Stimulated activated CD8-positive, alpha-beta memory T cell treated with anti-CD3 and anti-CD28 coated beads, Interleukin-4, amount 100 ng/mL, for 4 hours (primary cell): ENCODE results near the gene COG3.

Source experiments
- DNase-seq, 2 donors: peaks; one replicate each; pipeline ENCODE4 v3.0.0-alpha.2; 2020; ENCODE audit warnings: low read depth in 2 of 2, low spot score in 1 of 2

COG3 gene

DNA sequence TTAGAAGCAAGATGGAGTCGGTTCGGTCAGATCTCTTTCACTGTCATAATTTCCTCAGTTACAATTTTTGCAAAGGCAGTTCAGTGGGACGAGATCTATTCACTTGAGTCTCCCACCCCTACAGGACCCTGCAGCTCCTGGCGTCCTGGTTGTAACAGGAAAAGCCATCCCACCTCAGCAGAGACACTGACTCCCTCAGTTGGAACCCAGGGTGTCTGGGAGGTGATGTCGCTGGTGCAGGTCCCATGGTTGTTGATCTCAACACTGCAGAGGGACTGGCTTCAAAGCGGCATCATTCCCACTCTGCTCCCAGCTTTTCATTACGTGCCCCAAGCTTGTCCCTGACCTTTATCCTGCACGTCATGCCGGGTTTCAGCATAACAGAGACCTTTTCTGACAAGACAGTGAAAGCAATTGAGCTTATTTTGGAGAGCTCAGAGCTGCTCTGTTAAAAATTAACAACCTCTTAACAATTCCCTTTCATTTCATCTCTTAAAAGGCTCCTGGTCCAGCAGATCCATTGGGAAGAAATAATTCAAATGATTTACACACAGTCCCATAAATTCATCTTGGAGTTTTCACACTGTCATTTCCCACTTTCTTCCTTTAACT is 17.6 kb upstream of the COG3 start:
- no peak for DNase-seq

DNA sequence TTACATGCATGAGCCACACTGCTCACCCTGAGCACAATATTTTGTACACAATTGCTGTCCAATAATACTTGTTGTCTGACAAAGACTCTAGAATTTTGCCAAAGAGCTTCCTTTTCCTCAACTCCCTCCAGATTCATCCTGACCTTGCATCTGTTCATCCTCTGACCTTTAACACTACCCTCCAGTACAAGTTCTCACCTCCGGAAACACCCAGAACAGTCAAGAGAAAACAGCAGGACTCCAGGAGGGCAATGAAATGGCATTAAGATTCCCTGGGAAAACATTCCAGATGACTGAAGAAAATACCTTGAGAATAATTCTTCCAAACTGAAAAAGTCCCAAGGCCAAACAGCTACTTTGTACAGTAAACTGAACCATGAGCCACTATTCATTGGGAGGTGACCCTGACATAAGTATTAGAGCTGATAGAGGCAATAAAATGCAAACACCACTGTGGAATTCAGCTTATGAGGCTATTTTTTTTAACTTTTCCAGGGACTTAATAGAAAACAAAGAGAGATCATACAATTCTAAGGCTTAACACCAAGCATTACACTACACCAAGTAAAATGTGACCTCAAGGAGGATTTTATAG is 15.7 kb upstream of the COG3 start:
- DNase-seq = no peak

DNA sequence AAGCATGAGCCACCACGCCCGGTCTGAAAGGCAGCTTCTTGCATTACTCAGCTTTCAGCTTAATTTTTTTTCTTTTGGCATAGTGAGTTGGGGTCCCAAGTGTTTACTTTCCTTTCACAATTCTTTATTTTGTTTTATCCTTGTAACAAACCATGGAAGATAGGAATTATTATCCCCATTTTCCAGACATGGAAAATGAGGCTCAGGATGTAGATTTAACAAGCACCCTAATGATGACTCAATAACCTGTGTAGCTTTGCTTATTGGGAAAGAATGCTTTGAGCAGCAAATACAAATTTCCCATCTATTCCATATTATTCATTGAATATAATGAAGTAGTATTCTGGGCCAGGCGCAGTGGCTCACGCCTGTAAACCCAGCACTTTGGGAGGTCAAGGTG is 13.5 kb upstream of the COG3 start:
- no peak for DNase-seq

DNA sequence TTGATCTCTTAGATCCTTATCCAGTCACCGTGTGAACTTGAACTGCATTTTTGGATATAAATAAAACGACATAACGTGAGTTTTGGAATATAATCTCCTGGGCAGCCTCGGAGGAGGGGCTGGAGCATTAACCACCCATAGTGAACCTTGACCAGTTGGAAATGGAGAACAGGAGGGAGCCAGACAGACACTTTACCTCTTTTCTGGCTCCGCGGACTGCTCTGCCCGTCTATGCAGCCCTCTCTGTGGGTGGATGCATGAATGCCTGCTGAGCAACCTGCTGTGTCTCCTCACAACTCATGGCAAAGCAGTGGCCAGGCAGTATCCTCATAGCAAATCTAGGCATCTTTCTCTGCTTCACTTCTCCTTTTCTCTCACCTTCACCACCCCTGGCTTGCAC is 10.5 kb upstream of the COG3 start:
- no peak for DNase-seq

DNA sequence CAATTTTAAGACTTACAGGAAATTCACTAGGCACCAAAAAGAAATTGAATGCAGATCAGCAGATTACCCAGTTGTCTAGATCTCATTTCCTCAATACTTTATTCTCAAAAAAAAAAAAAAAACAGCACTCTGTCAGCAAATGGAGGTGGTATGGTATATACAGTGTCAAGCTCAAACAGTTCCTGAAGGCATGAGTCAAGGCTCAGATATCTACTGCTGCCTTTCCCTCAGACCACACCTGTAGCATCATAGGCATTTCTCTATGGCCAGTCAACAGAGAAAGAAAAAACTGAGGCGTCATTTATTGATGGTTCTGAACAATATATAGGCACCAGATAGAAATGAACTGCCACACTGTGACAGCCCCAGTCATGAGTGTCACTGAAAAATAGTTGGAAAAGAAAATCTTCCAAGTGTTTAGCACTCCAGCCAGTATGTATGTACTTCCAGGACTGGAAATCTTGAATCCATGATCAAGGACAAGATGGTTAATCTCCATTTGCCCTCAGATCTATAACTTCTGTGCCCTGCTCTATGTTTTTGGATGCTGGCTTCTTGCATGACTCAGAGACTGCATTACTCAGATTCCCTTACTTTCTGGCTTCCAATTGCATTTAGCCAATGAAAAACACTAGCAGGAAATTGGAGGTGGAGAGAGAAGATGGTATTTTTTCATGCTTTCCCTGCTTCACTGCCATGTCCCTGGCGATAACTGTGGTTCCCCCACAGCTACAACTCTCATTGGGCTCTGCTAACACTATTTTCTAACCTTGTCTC is 8.4 kb upstream of the COG3 start:
- no peak for DNase-seq

DNA sequence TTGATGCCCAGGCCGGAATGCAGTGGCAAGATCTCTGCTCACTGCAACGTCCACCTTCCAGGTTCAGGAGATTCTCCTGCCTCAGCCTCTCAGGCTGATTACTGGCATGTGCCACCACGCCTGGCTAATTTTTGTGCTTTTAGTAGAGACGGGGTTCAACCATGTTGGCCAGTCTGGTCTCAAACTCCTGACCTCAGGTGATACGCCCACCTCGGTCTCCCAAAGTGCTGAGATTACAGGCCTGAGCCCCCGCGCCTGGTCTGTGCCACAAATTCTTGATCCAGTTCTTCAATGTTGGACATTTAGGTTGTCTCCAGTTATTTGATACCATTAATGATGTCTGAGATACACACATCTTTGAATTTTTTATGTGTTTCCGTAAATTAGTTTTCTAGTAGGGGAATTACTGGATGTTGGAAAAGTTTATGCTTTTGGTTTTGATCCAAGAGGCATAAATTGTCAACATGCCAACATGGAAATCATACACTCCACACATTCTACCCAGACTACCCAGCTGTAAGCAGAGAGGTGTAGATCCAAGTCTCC is 525 bp upstream of the COG3 start:
- no peak for DNase-seq

DNA sequence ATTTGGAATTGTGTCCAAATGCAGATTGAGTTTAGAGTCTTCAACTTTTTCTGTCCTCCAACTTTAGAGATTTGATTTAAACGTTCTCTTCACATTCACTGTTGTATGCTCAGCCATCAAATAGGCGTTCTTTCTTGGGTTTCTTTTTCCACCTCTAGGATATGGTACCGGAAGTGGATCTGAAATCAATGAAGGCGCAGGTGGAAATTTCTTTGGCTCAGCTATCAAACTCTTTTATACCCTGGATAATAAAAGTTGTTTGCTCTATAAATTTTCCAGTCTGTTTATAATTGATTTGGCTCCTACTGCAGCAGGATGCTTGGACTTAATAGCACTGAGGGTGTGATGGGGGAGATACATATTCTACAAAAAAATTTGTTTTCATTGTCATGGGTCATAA is 1.6 kb downstream of the COG3 start:
- no peak for DNase-seq

DNA sequence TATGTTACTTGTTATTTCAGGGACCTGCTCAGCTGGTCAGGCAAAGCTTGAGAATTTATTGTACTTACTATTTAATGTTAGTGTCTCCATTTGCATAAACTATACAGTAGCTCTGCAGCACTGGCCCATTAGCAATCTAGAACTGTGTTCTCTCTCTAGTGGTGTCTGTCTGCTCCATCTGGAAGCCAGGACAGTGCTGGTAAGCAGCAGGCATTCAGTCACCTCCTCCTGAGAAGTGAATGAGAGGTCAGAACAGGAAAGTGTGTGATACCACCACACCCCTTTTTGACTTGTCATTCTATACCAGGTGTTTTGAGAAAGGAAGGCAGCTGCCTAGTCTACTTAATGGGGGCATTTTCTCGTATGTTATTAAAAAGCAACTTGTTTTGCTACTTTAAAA is 3.9 kb downstream of the COG3 start:
- no peak for DNase-seq

DNA sequence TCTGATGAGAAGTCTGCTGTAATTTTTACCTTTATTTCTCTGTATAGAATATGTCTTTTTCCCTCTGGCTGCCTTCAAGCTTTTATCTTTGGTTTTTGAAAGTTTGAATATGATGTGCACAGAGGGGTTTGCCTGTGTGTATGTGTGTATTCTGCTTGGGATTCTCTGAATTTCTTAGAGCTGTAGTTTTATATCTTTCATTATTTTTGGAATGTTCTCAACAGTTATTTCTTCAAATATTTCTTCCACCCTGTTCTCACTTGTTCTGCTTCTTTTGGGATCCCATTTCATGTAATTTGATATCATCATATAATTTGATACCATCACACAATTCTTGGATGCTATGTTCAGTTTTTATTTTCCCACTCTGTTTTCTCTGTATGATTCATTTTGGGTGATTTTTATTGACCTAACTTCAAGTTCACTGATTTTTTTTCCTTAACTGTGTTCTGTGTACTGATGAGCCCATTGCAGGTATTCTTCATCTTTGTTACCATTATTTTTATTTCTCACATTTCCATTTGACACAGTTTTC is 7.5 kb downstream of the COG3 start:
- no peak for DNase-seq

DNA sequence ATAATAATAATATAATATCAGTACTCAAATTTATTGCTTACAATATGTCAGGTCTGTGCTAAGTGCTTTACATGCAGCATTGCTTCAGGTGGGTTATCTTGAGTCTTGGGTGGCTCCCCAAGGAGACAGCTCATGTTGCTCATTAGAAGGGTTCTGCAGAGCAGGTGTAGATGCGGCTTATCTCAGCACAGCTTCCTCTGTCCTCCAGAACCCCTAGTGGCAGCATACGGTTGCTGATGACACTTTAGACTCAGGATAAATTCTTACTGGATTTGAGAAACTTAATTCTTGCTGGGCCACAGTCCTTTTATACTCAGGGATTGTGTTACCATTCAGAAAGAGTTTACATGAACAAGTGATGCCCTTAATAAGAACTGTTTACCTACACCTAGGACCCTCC is 8.9 kb downstream of the COG3 start:
- DNase-seq = no peak

DNA sequence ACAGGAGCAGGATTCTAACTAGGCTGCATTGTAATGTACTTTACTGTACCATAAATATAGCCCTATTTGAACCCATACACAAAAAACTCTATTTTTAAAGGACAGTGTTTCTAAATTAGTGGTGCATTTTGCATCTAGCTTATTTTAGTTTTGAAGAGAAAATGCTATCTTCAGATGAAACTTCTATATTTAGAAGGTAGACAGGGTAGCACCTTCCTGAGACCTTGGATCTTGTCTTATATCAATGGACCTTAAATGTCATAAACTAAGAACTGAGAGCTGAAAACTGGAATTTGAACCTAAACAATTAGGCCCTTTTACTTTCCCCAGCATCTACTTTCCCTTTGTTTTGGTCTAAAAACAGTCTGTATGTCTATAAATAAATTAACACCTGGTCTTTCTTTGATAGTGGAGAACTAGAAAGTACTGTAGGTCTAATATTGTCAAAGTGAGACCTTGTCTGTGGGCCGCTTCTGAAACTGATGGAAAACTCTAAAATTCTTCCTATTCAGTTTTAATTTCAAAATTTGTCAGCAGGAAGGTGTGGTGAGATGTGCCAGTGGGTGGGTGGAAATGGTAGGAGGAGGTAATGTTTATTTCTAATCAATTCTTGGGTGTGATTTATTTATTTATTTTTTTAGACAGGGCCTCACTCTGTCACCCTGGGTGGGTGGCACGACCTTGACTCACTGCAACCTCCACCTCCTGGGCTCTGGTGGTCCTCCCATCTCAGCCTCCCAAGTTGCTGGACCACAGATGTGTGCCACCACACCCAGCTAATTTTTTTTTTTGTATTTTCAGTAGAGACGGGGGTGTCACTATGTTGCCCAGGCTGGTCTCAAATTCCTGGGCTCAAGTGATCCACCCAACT is 10.1 kb downstream of the COG3 start:
- DNase-seq = no peak

DNA sequence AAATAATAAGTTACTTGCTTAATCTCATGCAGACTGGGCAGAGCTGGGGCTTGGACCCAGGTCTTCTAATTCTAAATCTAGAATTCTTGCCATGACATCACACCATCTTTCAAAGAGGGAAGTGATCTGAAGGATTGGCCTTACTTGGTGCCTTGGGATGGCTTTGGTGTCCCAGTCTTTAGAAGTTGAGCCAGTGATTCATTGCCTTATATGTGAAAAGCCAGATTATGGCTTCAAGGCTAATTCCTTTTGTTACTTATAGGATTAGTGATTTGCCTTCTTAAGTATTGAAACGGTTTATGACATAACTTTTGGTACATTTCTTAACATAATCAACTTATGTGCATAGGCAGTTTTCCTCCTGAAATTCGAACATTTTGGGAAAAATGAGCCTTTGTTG is 14.9 kb downstream of the COG3 start:
- DNase-seq = no peak

DNA sequence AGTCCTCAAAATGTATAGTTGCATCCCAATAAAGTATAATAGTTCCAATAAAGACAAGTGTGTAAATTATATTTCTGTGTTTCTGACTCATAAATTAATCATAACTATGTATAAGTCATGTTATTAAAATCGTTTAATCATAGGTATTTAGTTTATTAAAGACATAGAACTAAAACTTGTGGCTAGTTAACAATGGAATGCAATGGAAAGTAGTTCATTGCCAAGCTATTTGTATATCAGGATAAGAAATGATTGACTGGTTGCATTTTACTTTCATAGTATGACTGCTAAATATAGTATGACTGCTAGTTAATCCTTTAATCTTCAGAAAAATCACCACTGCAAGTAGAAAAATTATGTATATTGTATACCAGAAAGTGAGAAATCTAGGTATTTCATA is 16.9 kb downstream of the COG3 start:
- no peak for DNase-seq

DNA sequence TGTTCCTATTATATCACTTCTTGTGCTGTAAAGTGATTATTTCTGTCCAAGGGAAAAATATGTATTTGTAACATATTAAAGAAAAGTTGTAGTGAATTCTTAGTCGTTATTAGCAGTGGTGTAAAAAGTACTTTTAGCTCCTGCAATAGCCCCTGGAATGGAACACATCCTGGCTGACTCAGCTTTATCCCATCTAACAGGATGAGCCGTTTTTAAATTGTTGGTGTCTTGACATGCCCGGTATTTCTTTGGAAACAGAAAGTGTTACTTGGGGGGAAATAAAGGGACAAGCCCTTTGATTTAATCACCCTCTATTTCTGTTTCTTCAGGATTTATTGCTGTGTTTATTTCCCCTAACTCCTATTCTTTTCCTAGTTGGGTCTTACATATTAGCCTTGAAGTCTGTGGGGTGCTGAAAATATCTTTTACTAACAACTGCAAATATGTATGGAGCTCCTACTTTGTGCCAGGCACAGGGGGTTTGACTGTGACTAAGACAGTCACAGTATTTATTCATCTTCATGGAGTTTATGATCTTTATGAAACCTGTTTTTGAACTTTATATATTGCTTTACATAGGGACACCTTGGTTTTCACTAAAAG is 17.9 kb downstream of the COG3 start:
- no peak for DNase-seq

DNA sequence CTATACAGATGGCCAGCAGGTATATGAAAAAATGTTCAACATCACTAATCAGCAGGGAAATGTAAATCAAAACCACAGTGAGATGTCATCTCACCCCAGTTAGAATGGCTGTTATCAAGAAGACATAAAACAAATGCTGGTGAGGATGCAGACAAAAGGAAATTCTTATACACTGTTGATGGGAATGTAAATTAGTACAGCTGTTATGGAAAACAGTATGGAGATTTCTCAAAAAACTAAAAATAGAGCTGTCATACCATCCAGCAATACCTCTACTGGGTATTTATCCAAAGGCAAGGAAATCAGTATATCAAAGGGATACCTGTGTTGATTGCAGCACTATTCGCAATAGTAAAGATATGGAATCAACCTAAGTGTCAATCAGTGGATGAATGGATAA is 22.9 kb downstream of the COG3 start:
- DNase-seq = no peak

DNA sequence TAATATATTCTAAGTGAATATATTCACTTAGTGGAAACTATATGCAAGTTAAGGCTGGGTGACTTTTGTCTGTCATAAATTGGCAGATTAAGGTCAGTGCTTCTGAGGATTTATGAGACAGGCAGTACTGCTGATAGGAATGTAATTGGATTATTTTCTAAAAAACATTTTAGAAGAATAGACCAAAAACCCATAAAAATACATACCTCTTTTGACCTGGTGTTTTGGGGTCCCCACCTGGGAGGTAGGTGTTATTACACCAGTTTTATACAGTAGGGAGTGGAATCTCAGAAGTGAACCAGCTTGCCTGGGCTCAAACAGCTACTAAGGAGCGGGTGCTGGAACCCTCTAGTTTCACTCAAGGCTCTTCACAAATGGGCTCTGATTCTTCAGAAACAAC is 25.3 kb downstream of the COG3 start:
- no peak for DNase-seq

DNA sequence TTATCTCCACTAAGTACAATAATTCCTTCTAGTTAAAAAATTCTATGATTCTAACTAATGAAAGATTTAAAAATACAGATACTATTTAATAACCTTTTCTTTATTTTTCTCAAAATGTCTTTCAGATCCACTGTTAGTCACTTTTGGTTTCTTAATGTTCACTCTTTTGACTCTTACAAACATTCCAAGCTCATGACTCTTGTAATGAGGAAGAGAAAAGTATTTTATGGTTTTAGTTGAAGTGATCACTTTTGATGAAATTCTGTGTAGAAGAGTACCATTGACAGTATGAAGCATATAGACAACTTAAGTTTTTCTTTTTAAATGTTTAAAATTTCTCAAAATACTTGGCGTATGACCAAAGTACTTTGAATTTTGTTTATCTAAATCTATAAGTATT is 27.8 kb downstream of the COG3 start:
- no peak for DNase-seq

DNA sequence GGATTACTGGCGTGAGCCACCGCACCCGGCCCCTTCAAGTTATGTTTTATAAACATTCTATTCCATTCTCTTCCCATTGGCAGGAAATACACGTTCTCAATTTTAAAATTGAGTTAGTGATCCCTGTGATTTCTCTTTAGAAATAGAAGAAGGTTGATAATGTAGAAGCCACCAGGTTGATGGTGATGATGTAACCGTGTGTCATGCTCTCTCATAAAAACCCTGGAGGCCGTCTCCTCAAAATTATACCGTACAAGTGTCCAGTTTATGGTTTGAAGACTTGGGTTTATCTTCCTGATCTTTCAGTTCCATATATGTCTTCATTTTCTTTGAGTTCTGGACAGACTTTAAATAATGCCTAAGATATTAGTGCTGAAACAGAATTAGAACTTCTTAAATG is 32.2 kb downstream of the COG3 start:
- DNase-seq = no peak

DNA sequence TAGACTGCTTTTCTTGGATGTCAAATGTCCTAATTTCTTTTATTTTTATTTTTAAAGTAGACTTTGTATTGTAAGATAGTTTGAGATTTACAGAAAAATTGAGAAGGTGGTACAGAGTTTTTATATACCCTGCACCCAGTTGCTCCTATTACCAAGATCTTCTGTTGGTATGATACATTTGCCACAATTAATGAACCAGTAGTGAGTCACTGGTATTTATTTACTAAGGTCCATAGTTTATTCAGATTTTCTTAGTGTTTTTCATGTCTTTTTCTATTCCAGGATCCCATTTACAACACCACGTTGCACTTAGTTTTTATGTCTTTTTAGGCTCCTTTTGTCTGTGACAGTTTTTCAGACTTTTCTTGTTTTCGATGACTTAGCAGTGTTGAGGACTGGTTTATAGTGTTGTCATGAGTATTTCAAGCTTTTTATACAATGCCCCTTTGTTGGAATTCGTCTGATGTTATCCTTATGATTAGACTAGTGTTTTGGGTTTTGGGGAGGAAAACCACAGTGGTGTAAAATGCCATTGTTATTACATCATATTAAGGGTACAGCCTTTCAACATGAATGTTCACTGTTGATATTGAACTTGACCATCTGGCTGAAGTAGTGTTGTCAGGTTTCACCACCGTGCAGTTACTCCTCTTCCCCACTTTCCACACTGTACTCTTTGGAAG is 35.9 kb downstream of the COG3 start:
- DNase-seq = no peak

DNA sequence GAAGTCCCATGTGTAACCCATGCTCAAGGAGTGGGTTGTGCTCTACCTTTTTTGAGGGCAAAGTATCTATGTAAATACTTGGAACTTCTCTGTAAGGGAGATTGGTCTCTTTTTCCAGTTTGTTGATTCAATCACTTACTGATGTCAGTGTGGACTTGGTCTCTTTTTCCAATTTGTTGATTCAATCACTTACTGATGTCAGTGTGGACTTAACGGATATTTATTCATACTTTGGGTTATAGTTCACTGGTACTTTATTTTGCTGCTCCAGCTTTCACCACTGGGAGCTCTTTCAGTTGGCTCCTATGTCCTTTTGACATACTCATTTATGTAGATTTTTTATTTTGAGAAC is 36.4 kb downstream of the COG3 start:
- no peak for DNase-seq
